SU-DHL-6 (cell line): ENCODE measurements around the gene NEURL1B.

Source experiments
- EZH2phosphoT487 ChIP-seq: fragments of 200-600 bp; sonication (generic), shearing (Covaris generic); conservative IDR thresholded peaks from 2 replicates; pipeline ENCODE4 v1.6.1; 2018; ENCODE audit warnings: mild to moderate bottlenecking, antibody characterized with exemption, low read length, moderate library complexity, mixed read lengths
- TF ChIP-seq, protein P1 (sequence below): fragments of 200-600 bp; sonication (generic); IDR thresholded peaks from one replicate; pipeline ENCODE4 v1.5.1; 2017; ENCODE audit warnings: antibody characterized with exemption, mild to moderate bottlenecking, low read length, moderate library complexity; ENCODE audit not compliant: insufficient read depth, poor library complexity, severe bottlenecking

DNA sequence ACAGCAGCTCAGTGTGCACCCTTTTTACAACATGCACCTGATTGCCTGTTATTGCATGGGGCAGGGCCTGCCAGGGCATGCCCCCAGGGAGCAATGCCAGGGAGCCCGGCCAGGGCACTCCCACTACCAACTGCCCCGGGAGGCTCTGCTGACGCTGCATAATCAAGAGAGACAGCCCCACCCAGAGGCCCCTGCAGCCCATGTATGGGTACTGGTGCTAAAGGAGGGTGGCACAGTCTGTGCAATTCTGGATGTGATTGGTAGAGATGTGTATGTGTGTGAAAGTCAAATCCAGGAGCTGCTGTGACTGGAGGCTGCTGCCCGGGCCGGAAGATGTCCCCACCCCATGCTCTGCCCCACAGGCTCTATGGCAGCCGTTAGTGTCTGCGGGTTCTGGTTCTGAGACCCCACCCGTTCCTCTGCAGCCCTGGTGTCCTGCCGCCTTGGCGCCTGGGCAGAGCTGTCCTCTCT is 3.9 kb upstream of the NEURL1B start:
- TF ChIP-seq, protein P1, sequence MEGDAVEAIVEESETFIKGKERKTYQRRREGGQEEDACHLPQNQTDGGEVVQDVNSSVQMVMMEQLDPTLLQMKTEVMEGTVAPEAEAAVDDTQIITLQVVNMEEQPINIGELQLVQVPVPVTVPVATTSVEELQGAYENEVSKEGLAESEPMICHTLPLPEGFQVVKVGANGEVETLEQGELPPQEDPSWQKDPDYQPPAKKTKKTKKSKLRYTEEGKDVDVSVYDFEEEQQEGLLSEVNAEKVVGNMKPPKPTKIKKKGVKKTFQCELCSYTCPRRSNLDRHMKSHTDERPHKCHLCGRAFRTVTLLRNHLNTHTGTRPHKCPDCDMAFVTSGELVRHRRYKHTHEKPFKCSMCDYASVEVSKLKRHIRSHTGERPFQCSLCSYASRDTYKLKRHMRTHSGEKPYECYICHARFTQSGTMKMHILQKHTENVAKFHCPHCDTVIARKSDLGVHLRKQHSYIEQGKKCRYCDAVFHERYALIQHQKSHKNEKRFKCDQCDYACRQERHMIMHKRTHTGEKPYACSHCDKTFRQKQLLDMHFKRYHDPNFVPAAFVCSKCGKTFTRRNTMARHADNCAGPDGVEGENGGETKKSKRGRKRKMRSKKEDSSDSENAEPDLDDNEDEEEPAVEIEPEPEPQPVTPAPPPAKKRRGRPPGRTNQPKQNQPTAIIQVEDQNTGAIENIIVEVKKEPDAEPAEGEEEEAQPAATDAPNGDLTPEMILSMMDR = no peak
- no peak for TF ChIP-seq EZH2phosphoT487
